ENCODE data around the gene GALNT14. TPM values are rescaled to one million over a fixed set of nuclear protein-coding genes. Genes with fewer than 3 reads are reported as not detected.

The GALNT14 gene
- total and polyA plus RNA-seq, 2 donors (not counting 1 experiment from before 2014, with no cell fraction given) = 3.1 to 6.2 TPM

GRCh38 chr2:30975156-30975555 lies 163.1 kb downstream of the GALNT14 start:
- TF ChIP-seq EZH2 (IDR thresholded peaks at IDR 0.05; ENCODE audit: borderline replicate concordance, insufficient read depth, low read depth, low read length, poor library complexity, severe bottlenecking) = no peak
- TF ChIP-seq, protein P1, sequence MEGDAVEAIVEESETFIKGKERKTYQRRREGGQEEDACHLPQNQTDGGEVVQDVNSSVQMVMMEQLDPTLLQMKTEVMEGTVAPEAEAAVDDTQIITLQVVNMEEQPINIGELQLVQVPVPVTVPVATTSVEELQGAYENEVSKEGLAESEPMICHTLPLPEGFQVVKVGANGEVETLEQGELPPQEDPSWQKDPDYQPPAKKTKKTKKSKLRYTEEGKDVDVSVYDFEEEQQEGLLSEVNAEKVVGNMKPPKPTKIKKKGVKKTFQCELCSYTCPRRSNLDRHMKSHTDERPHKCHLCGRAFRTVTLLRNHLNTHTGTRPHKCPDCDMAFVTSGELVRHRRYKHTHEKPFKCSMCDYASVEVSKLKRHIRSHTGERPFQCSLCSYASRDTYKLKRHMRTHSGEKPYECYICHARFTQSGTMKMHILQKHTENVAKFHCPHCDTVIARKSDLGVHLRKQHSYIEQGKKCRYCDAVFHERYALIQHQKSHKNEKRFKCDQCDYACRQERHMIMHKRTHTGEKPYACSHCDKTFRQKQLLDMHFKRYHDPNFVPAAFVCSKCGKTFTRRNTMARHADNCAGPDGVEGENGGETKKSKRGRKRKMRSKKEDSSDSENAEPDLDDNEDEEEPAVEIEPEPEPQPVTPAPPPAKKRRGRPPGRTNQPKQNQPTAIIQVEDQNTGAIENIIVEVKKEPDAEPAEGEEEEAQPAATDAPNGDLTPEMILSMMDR (IDR thresholded peaks at IDR 0.05) = no peak
- no peak overlapping the region for H3K9ac ChIP-seq (ENCODE audit: low read length)
- Mint-ChIP-seq H3K27me3 (no peaks in the 10 kb centered on the region), H3K4me3 (no peak overlapping the region), H3K27ac (no peak overlapping the region), H3K4me1 (no peaks in the 10 kb centered on the region), H3K9me3 (ENCODE audit: insufficient read depth) (no peaks in the 10 kb centered on the region)
- intact Hi-C loops (cut with micrococcal nuclease) = no loop called here
- H3K27me3 ChIP-seq (replicated peaks in 1 of 4; ENCODE audit: control extremely low read depth in 1 of 4, control insufficient read depth in 3 of 4, insufficient read depth in 4 of 4, low read length in 3 of 4) = no peaks in the 10 kb centered on the region
- H2AFZ ChIP-seq (ENCODE audit: insufficient read depth, low read depth, low read length, poor library complexity, severe bottlenecking) = no peak overlapping the region
- H3K27ac ChIP-seq (ENCODE audit: low read length in 2 of 2) = no peak overlapping the region
- no peak overlapping the region for H3K4me2 ChIP-seq (replicated peaks; ENCODE audit: low read depth, low read length, poor library complexity, severe bottlenecking)
- POLR2A ChIA-PET = no interaction called here
- ATAC-seq (ENCODE audit: low read depth) (no peak), DNase-seq (no peak)
- no peaks in the 10 kb centered on the region for H4K20me1 ChIP-seq (ENCODE audit: control insufficient read depth, insufficient read depth, low read length, poor library complexity, severe bottlenecking)
- H3K4me1 ChIP-seq (ENCODE audit: control insufficient read depth in 2 of 2, insufficient read depth in 2 of 2, low read length in 2 of 2) = no peaks in the 10 kb centered on the region
- H3K9me3 ChIP-seq (ENCODE audit: control extremely low read depth in 1 of 3, control insufficient read depth in 2 of 3, insufficient read depth in 1 of 3, low read length in 2 of 3) = no peaks in the 10 kb centered on the region
- WGBS (ENCODE audit: insufficient coverage) = 100% methylated on average over 3 of the region's 3 CpGs
- no peaks in the 10 kb centered on the region for H3K79me2 ChIP-seq (ENCODE audit: control insufficient read depth, insufficient read depth, low read length)
- H3K36me3 ChIP-seq (replicated peaks in 1 of 2; ENCODE audit: control extremely low read depth in 1 of 2, control insufficient read depth in 1 of 2, extremely low read depth in 1 of 2, insufficient read depth in 2 of 2, low read length in 1 of 2) = no peaks in the 10 kb centered on the region
- CTCF ChIA-PET = no interaction called here
- no peak overlapping the region for H3K4me3 ChIP-seq (ENCODE audit: control extremely low read depth in 1 of 5, extremely low read depth in 1 of 5, insufficient read depth in 1 of 5, low read depth in 2 of 5, low read length in 4 of 5)

DNA sequence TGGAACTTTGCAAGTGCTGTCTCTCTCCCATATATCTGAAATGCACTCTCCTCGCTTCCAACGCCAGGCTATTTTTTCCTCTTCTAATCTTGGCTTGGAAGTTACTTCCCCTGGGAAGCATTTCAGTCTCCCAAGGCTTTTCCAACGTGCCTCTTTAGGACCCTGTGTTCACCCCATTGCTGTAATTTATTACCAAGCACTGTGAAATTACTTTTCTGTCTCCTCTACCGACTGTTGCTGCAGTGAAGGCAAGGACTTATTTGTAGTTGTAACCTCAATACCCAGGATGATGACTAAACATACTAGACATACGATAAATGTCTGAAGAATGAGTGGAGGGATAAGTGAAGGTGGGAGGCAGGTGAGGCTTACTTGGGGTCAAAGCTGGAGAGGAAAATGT lies 163.7 kb downstream of the GALNT14 start:
- Mint-ChIP-seq H3K4me3 (no peak overlapping the region), H3K27me3 (no peaks in the 10 kb centered on the region), H3K9me3 (ENCODE audit: insufficient read depth) (no peaks in the 10 kb centered on the region), H3K27ac (no peak overlapping the region), H3K4me1 (no peaks in the 10 kb centered on the region)
- ATAC-seq (ENCODE audit: low read depth) (no peak), DNase-seq (no peak)
- no peaks in the 10 kb centered on the region for H3K4me1 ChIP-seq (ENCODE audit: control insufficient read depth in 2 of 2, insufficient read depth in 2 of 2, low read length in 2 of 2)
- H3K27ac ChIP-seq (ENCODE audit: low read length in 2 of 2) = no peak overlapping the region
- WGBS (ENCODE audit: insufficient coverage) = 86% methylated on average over 3 of the region's 5 CpGs
- TF ChIP-seq, protein P1 (IDR thresholded peaks at IDR 0.05) = no peak
- no peak for TF ChIP-seq EZH2 (IDR thresholded peaks at IDR 0.05; ENCODE audit: borderline replicate concordance, insufficient read depth, low read depth, low read length, poor library complexity, severe bottlenecking)
- H3K36me3 ChIP-seq (replicated peaks in 1 of 2; ENCODE audit: control extremely low read depth in 1 of 2, control insufficient read depth in 1 of 2, extremely low read depth in 1 of 2, insufficient read depth in 2 of 2, low read length in 1 of 2) = no peaks in the 10 kb centered on the region
- no peaks in the 10 kb centered on the region for H3K79me2 ChIP-seq (ENCODE audit: control insufficient read depth, insufficient read depth, low read length)
- H3K27me3 ChIP-seq (replicated peaks in 1 of 4; ENCODE audit: control extremely low read depth in 1 of 4, control insufficient read depth in 3 of 4, insufficient read depth in 4 of 4, low read length in 3 of 4) = no peaks in the 10 kb centered on the region
- intact Hi-C loops (cut with micrococcal nuclease) = no loop called here
- H3K4me2 ChIP-seq (replicated peaks; ENCODE audit: low read depth, low read length, poor library complexity, severe bottlenecking) = no peak overlapping the region
- H3K9me3 ChIP-seq (ENCODE audit: control extremely low read depth in 1 of 3, control insufficient read depth in 2 of 3, insufficient read depth in 1 of 3, low read length in 2 of 3) = no peaks in the 10 kb centered on the region
- no peak overlapping the region for H3K4me3 ChIP-seq (ENCODE audit: control extremely low read depth in 1 of 5, extremely low read depth in 1 of 5, insufficient read depth in 1 of 5, low read depth in 2 of 5, low read length in 4 of 5)
- CTCF ChIA-PET = no interaction called here
- H2AFZ ChIP-seq (ENCODE audit: insufficient read depth, low read depth, low read length, poor library complexity, severe bottlenecking) = no peak overlapping the region
- POLR2A ChIA-PET = no interaction called here
- no peaks in the 10 kb centered on the region for H4K20me1 ChIP-seq (ENCODE audit: control insufficient read depth, insufficient read depth, low read length, poor library complexity, severe bottlenecking)
- H3K9ac ChIP-seq (ENCODE audit: low read length) = no peak overlapping the region

All from B cell (primary cell).